Mucosa of descending colon (tissue), 3 donors: ENCODE results near the gene ZNF385C. TPM values are rescaled to one million over a fixed set of nuclear protein-coding genes. Genes with fewer than 3 reads are reported as not detected.

ENCODE experiments used
- ATAC-seq: fragments of 200-7000 bp; cut with Tn5 transposase; one replicate; pipeline ENCODE4 v1.9.1; 2020; ENCODE audit warnings: mild to moderate bottlenecking, moderate library complexity
- DNase-seq, 3 donors: peaks; one replicate each; pipeline ENCODE4 v3.0.0-alpha.2; 2020
- H3K36me3 ChIP-seq: fragments of 200-600 bp; one replicate; pipeline ENCODE4 v1.8.0; 2021; ENCODE audit warnings: low read depth, mild to moderate bottlenecking
- H3K4me1 ChIP-seq: fragments of 200-600 bp; one replicate; pipeline ENCODE4 v1.8.0; 2021; ENCODE audit warnings: low read depth, mild to moderate bottlenecking
- H3K4me3 ChIP-seq: fragments of 200-600 bp; one replicate; pipeline ENCODE4 v1.8.0; 2021; ENCODE audit warnings: mild to moderate bottlenecking
- H3K9me3 ChIP-seq: fragments of 200-600 bp; one replicate; pipeline ENCODE4 v1.8.0; 2021; ENCODE audit warnings: mild to moderate bottlenecking
- intact Hi-C, 2 donors: fragments of 100-400 bp; cut with DNase I in 1 of 2; cut with micrococcal nuclease in 1 of 2; formaldehyde crosslinking; loops; one replicate each; pipeline versions ENCODE4 v1.11.0 to v1.11.1; 2022; cut with DNase I, micrococcal nuclease
- total RNA-seq, 3 donors: library from RNA; stranded (reverse); fragmentation: NEBNext Ultra II Directional in 2 of 3; extraction: Animal tissue kit (Norgen Biotek cat#: 25700) in 2 of 3; gene quantifications; one replicate each; pipeline versions ENCODE4 v1.2.1 to v1.2.4, GENCODE V29; 2021 to 2023
- TF ChIP-seq, protein P1 (sequence below): fragments of 200-600 bp; IDR thresholded peaks from one replicate; pipeline ENCODE4 v1.8.0; 2022; ENCODE audit warnings: antibody characterized with exemption, mild to moderate bottlenecking
- donor health status: DM: no; HTN: no; CAD: no; lungs with moderate emphysema.
- donor health status: DM: no; HTN: no; CAD: no.
- donor health status: DM: no; HTN: yes; CAD: no.

ZNF385C gene
- total RNA-seq, 3 donors from 2014 or later, result 0.41 to 0.96 (median 0.58) TPM

DNA sequence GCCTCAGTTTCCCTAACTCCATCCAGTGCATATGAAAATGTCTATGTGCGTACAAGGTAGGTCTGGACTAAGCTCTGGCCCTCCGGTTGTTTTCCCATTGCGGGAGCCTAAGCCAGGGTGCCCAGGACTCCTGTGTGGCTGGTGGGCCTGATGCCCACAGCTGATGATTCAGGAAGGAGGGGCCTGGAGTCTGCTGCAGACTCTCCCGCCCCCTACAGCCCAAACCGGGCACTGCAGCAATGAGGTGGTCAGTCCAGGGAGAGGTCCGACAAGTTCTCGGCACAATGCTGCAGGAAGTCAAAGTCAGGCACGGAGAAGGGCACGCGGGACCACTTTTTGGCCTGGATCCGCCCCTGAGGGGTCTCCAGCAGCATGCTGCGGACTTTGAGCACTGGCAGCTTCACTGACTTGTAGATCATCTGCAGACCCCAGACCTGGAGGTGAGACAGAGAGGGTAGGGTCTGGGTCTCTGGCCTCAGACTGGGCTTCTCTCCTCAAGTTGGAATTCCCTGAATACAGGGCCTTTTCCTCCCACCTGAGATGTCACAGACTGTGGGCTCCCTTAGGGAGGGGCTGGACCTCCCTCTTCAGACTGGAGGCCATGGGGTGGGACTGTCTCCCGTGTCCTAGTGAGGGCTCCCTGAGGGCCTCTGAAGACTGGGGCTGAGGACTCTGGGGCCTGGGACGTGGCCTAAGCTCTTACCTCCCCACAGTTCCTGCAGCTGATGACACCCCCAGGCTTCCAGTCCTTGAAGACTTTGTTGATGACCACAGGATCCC lies 3.4 kb upstream of the ZNF385C start:
- Histone ChIP-seq H3K9me3 (no peaks in the 10 kb centered on the region), H3K36me3 (no peaks in the 10 kb centered on the region), H3K4me1 (no peaks in the 10 kb centered on the region), H3K4me3 (no peak overlapping the region)
- peak; percentile 85 for ATAC-seq
- peak; percentile 63 to 87 (median 86) for DNase-seq
- intact Hi-C loops, result no loop called here
- TF ChIP-seq, protein P1, sequence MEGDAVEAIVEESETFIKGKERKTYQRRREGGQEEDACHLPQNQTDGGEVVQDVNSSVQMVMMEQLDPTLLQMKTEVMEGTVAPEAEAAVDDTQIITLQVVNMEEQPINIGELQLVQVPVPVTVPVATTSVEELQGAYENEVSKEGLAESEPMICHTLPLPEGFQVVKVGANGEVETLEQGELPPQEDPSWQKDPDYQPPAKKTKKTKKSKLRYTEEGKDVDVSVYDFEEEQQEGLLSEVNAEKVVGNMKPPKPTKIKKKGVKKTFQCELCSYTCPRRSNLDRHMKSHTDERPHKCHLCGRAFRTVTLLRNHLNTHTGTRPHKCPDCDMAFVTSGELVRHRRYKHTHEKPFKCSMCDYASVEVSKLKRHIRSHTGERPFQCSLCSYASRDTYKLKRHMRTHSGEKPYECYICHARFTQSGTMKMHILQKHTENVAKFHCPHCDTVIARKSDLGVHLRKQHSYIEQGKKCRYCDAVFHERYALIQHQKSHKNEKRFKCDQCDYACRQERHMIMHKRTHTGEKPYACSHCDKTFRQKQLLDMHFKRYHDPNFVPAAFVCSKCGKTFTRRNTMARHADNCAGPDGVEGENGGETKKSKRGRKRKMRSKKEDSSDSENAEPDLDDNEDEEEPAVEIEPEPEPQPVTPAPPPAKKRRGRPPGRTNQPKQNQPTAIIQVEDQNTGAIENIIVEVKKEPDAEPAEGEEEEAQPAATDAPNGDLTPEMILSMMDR, result peak; percentile 70

- Histone ChIP-seq H3K4me3 (no peak overlapping the region), H3K36me3 (no peaks in the 10 kb centered on the region), H3K4me1 (no peaks in the 10 kb centered on the region), H3K9me3 (no peaks in the 10 kb centered on the region)
- intact Hi-C loops, result no loop called here
- peak; percentile 16 for ATAC-seq
- no peak for DNase-seq
- TF ChIP-seq, protein P1, result no peak
Observed at GRCh38 chr17:42098730-42099399, 592 bp upstream of the ZNF385C start.

DNA sequence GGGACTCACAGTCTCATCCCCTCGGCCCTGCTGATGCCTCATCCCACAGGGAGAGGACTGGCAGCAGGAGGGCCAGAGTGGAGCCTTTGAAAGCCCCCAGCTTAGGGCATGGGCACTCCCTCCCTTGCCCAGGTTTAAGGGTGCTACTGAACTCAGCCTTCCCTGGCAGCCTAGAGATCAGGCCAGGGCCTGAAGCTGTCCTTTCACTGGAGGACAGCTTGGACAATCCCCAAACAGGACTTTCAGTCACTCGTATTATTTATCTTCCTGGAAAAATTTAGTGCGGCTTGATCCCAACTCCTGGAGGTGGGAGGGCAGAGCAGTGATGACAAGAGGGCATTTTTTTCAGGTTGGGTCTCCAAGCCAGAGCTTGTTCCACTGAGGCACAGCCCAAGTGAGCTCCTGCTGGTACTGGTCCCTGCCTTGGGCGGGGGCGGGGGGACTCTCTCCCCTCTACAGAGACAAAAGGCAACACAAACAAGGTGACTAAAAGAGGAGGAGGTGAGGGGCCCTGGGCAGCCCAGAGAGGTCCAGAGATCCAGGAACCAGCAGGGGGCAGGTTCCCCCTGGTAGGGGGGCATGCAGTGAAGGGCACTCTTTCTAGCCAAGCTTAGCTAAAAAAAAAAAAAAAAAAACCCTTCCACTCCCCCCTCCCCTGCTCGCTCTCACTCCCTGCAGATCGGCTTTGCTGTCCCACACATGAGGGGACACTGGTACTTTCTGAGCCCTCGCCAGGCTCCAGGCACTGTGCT lies 1.7 kb downstream of the ZNF385C start:
- Histone ChIP-seq H3K9me3 (no peaks in the 10 kb centered on the region), H3K36me3 (no peaks in the 10 kb centered on the region), H3K4me3 (no peak overlapping the region), H3K4me1 (no peaks in the 10 kb centered on the region)
- ATAC-seq, result no peak
- DNase-seq, result no peak
- TF ChIP-seq, protein P1, result no peak
- intact Hi-C loops, result no loop called here

GRCh38 chr17:42094375-42095069 lies 3.8 kb downstream of the ZNF385C start:
- ATAC-seq, result no peak

GRCh38 chr17:42092939-42093338 lies 5.3 kb downstream of the ZNF385C start:
- TF ChIP-seq, protein P1, result no peak

More at GRCh38 chr17:42094375-42095069, 3.8 kb downstream of the ZNF385C start:
- intact Hi-C loops, result no loop called here
- Histone ChIP-seq H3K9me3 (no peaks in the 10 kb centered on the region), H3K4me3 (no peak overlapping the region), H3K4me1 (no peaks in the 10 kb centered on the region), H3K36me3 (no peaks in the 10 kb centered on the region)
- DNase-seq, result no peak
- TF ChIP-seq, protein P1, result no peak

More at GRCh38 chr17:42092939-42093338, 5.3 kb downstream of the ZNF385C start:
- no peaks in the 10 kb centered on the region for H3K36me3 ChIP-seq
- H3K4me1 ChIP-seq, result no peaks in the 10 kb centered on the region
- intact Hi-C loops, result no loop called here
- no peak overlapping the region for H3K4me3 ChIP-seq
- DNase-seq (peak in 1 of 3 donors; percentile 30), ATAC-seq (no peak)
- H3K9me3 ChIP-seq, result no peaks in the 10 kb centered on the region
